ENCODE measurements around the gene CHD3.

DNA sequence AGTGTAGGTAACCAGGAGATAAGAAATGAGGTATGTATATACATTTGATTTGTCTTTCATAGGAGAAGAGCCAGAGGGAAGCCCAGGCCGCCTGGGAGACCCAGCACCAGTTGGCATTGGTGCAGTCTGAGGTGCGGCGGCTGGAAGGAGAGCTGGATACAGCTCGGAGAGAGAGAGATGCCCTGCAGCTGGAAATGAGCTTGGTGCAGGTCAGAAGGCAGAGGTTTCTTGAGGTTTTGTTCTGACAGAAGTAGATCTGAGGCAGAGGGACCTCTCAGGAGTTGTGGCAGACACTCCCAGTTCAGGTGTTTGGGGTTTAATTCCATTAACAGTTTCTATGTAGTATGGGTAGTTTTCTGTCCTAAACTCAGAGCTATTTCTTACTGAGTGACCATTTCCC, 51.4 kb downstream of the CHD3 start:
- TF ChIP-seq, protein P1, sequence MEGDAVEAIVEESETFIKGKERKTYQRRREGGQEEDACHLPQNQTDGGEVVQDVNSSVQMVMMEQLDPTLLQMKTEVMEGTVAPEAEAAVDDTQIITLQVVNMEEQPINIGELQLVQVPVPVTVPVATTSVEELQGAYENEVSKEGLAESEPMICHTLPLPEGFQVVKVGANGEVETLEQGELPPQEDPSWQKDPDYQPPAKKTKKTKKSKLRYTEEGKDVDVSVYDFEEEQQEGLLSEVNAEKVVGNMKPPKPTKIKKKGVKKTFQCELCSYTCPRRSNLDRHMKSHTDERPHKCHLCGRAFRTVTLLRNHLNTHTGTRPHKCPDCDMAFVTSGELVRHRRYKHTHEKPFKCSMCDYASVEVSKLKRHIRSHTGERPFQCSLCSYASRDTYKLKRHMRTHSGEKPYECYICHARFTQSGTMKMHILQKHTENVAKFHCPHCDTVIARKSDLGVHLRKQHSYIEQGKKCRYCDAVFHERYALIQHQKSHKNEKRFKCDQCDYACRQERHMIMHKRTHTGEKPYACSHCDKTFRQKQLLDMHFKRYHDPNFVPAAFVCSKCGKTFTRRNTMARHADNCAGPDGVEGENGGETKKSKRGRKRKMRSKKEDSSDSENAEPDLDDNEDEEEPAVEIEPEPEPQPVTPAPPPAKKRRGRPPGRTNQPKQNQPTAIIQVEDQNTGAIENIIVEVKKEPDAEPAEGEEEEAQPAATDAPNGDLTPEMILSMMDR (IDR thresholded peaks at IDR 0.05): no peak
- no peak for TF ChIP-seq POLR2A (IDR thresholded peaks at IDR 0.05)
